ENCODE measurements around the gene FSTL5. TPM values are rescaled to one million over a fixed set of nuclear protein-coding genes. Genes with fewer than 3 reads are reported as not detected.

The FSTL5 gene
- total and polyA plus RNA-seq, 10 of the 15 experiments (the other 5 are each of a cell fraction or from before 2014, with no cell fraction given), result 0.04 to 2.4 (median 0.08) TPM; not detected in 4

DNA sequence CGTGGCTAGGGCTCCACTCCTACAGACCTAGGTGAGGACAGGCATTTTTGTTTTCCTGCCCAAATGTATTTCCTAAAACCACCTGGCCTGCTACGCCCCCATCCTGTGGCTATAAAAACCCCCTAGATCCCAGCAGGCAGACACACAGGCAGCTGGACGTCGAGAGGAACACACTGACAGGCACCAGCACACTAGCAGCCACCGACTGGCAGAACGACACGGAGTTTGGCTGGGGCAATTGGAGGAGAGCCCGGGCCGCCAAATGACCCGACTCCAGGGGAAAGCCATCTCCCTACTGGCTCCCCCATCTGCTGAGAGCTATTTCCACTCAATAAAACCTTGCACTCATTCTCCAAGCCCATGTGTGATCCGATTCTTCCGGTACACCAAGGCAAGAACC is 516.0 kb downstream of the FSTL5 start:
- FAIRE-seq (no peak), ATAC-seq (no peak), DNase-seq (ENCODE audit: low read depth, low spot score) (no peak)
- Histone ChIP-seq H3K4me1 (ENCODE audit: control insufficient read depth, insufficient read depth, low read length) (no peaks in the 10 kb centered on the region), H3K27me3 (replicated peaks in 1 of 2; ENCODE audit: control insufficient read depth in 2 of 2, insufficient read depth in 2 of 2, low read length in 1 of 2) (no peaks in the 10 kb centered on the region), H3K27ac (ENCODE audit: control insufficient read depth, insufficient read depth) (no peak overlapping the region), H3K9ac (ENCODE audit: control insufficient read depth, insufficient read depth, low read length) (no peak overlapping the region), H2AFZ (ENCODE audit: control insufficient read depth, low read depth, low read length) (no peak overlapping the region), H3K4me2 (ENCODE audit: control insufficient read depth, insufficient read depth) (no peak overlapping the region), H3K79me2 (ENCODE audit: control insufficient read depth, insufficient read depth, low read length) (no peaks in the 10 kb centered on the region), H3K4me3 (no peak overlapping the region), H4K20me1 (ENCODE audit: control insufficient read depth, insufficient read depth) (no peaks in the 10 kb centered on the region), H3K36me3 (ENCODE audit: control insufficient read depth in 2 of 2, insufficient read depth in 2 of 2, low read length in 1 of 2) (no peaks in the 10 kb centered on the region), H3K9me3 (replicated peaks; ENCODE audit: control insufficient read depth, insufficient read depth, low read length) (no peaks in the 10 kb centered on the region; the same call in 2 of the 3 replicates)
- intact Hi-C loops (cut with micrococcal nuclease; ENCODE audit: unreplicated experiment), result no loop called here
- TF ChIP-seq HDAC6 (IDR thresholded peaks at IDR 0.05; ENCODE audit: unreplicated experiment), result no peak
- ChIA-PET POLR2A (no interaction called here), SMC1A (ENCODE audit: uncharacterized antibody, unreplicated experiment) (no interaction called here), CTCF (interaction anchor here (0.7 kb wide), 1 partner anchor 688 kb away, joined by 3 read pairs; no protein-coding TSS in a partner anchor), RAD21 (ENCODE audit: unreplicated experiment) (no interaction called here)
- in situ Hi-C loops (cut with MboI), result loop anchor here (5.0 kb wide), 1 partner anchor 80 kb away; no protein-coding TSS in a partner anchor
- no TSS peak for BruUV-seq (replicated peaks)
- 54% methylated on average over 12 of the region's 12 CpGs for WGBS (ENCODE audit: insufficient coverage, insufficient replicate concordance, low lambda C conversion rate, missing lambda C conversion rate)

DNA sequence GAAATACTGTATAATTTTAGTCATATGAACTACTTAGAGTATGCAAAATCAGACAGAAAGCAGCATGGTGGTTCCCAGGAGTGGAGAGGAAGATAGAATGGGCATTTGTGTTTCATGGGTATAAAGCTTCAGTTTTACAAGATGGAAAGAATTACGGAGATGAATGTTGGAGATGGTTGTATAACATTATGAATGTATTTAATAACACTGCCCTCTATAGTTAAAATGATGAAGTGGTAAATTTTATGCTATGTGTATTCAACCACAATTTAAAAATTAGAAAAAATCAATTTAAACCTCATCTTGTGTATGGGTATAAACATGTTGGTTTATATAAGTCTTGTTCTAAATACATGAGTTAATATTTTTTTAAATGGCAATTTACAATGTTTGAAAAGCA is 521.1 kb downstream of the FSTL5 start:
- no peak for TF ChIP-seq PAX8 (IDR thresholded peaks at IDR 0.05)
- TF ChIP-seq EED (IDR thresholded peaks at IDR 0.05; ENCODE audit: low read depth), result no peak
- TF ChIP-seq ZNF622 (IDR thresholded peaks at IDR 0.05), result no peak
- TF ChIP-seq, protein P1, sequence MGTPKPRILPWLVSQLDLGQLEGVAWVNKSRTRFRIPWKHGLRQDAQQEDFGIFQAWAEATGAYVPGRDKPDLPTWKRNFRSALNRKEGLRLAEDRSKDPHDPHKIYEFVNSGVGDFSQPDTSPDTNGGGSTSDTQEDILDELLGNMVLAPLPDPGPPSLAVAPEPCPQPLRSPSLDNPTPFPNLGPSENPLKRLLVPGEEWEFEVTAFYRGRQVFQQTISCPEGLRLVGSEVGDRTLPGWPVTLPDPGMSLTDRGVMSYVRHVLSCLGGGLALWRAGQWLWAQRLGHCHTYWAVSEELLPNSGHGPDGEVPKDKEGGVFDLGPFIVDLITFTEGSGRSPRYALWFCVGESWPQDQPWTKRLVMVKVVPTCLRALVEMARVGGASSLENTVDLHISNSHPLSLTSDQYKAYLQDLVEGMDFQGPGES (IDR thresholded peaks at IDR 0.05), result no peak
- no peak for TF ChIP-seq WRNIP1 (IDR thresholded peaks at IDR 0.05; ENCODE audit: borderline replicate concordance, low read depth, low read length)
- 0 out of 2 replicates have a peak, but pooled peaks have one; percentile 8 for TF ChIP-seq RAD21 (IDR thresholded peaks at IDR 0.05; ENCODE audit: insufficient read depth, low read depth, low read length)
- TF ChIP-seq ASH2L (IDR thresholded peaks at IDR 0.05; ENCODE audit: borderline replicate concordance, low read depth), result no peak
- no peak for TF ChIP-seq DPF2 (IDR thresholded peaks at IDR 0.05)
- no peak for TF ChIP-seq ESRRA (IDR thresholded peaks at IDR 0.05; ENCODE audit: low read length)
- TF ChIP-seq ETV6 (conservative IDR thresholded peaks at IDR 0.05 in 1 of 2, IDR thresholded peaks at IDR 0.05 in 1 of 2; ENCODE audit: borderline replicate concordance in 1 of 2, low read depth in 1 of 2), result no peak
- TF ChIP-seq ZNF217 (IDR thresholded peaks at IDR 0.05), result no peak
- TF ChIP-seq MTA2 (IDR thresholded peaks at IDR 0.05; ENCODE audit: low read depth), result no peak
- no peak for TF ChIP-seq ZNF274 (IDR thresholded peaks at IDR 0.05; ENCODE audit: insufficient read depth, insufficient read length)
- 0 out of 2 replicates have a peak, but pooled peaks have one; percentile 14 for TF ChIP-seq SMC3 (IDR thresholded peaks at IDR 0.05; ENCODE audit: borderline replicate concordance, low read length)
- ChIA-PET RAD21 (ENCODE audit: unreplicated experiment) (no interaction called here), CTCF (interaction anchor here (0.9 to 1.6 kb wide), 2 partner anchors 79 to 174 kb away, joined by 3 to 4 read pairs; no protein-coding TSS in a partner anchor), POLR2A (no interaction called here), SMC1A (ENCODE audit: uncharacterized antibody, unreplicated experiment) (interaction anchor here (1.0 to 1.1 kb wide), 3 partner anchors 9 to 386 kb away, joined by 3 read pairs; no protein-coding TSS in a partner anchor)
- in situ Hi-C loops (cut with MboI), result no loop called here
- ATAC-seq (peak; percentile 54), DNase-seq (ENCODE audit: low read depth, low spot score) (no peak), FAIRE-seq (no peak)
- no peak overlapping the region for H3K9ac ChIP-seq (ENCODE audit: control insufficient read depth, insufficient read depth, low read length)
- no peak overlapping the region for H3K4me3 ChIP-seq
- BruUV-seq (replicated peaks), result no TSS peak
- intact Hi-C loops (cut with micrococcal nuclease; ENCODE audit: unreplicated experiment), result loop anchor here (5.0 kb wide), 2 partner anchors 320 to 385 kb away; no protein-coding TSS in a partner anchor
- no peaks in the 10 kb centered on the region; the same call in 2 of the 3 replicates for H3K9me3 ChIP-seq (replicated peaks; ENCODE audit: control insufficient read depth, insufficient read depth, low read length)
- 0% methylated on average over 1 of the region's 1 CpG for WGBS (ENCODE audit: insufficient coverage, insufficient replicate concordance, low lambda C conversion rate, missing lambda C conversion rate)
- H3K27ac ChIP-seq (ENCODE audit: control insufficient read depth, insufficient read depth), result no peak overlapping the region
- no peak overlapping the region for H3K4me2 ChIP-seq (ENCODE audit: control insufficient read depth, insufficient read depth)
- H4K20me1 ChIP-seq (ENCODE audit: control insufficient read depth, insufficient read depth), result no peaks in the 10 kb centered on the region
- H3K27me3 ChIP-seq (replicated peaks in 1 of 2; ENCODE audit: control insufficient read depth in 2 of 2, insufficient read depth in 2 of 2, low read length in 1 of 2), result no peaks in the 10 kb centered on the region
- no peak overlapping the region for H2AFZ ChIP-seq (ENCODE audit: control insufficient read depth, low read depth, low read length)
- no peaks in the 10 kb centered on the region for H3K79me2 ChIP-seq (ENCODE audit: control insufficient read depth, insufficient read depth, low read length)
- no peaks in the 10 kb centered on the region for H3K4me1 ChIP-seq (ENCODE audit: control insufficient read depth, insufficient read depth, low read length)
- H3K36me3 ChIP-seq (ENCODE audit: control insufficient read depth in 2 of 2, insufficient read depth in 2 of 2, low read length in 1 of 2), result no peaks in the 10 kb centered on the region; a peak in 1 of 4 replicates

All from GM12878 (cell line).